Neural cell (in vitro differentiated cells): ENCODE results near the gene GRID1.

ENCODE experiments used
- POLR2AphosphoS5 ChIP-seq: IDR thresholded peaks from 2 replicates; pipeline ENCODE4 v1.6.1; 2012
- TAF1 ChIP-seq: IDR thresholded peaks from 2 replicates; pipeline ENCODE4 v1.6.1; 2012; ENCODE audit warnings: low read depth

DNA sequence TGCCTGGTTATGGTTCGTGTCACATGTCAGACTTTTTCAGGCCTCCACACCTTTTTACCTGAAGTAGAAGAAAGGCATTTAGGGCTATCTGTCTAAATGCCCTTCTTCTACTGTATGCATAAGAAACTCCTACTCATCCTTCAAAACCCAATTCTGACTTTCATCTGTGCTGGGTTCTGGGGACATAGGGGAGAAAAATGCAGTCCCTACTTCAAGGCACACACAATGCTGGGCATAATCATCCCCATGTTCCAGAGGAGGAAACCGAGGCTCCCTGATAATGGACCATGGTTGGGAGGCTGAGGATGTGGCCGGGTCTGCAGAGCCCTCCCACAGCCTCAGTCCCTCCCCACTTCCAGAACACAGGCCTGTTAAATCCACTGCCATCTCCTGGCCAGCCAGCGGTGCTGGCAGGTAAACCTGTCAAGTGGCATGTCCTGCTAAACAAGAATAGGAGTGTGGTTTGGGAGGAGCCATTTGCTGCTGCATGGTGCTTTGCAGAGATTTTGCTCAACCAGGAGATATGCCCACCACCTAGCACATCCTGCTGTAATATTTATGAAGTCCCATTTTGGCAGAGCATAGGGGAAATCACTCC, 32.0 kb downstream of the GRID1 start:
- TF ChIP-seq POLR2AphosphoS5, result no peak
- no peak for TF ChIP-seq TAF1
